Gastrocnemius medialis (tissue), 4 donors: ENCODE measurements around the gene FAM124A.

Experiments used
- CTCF ChIP-seq, 5 experiments: fragments of 450-650 bp in 3 of 5; fragments of 200-600 bp in 2 of 5; sonication (generic) in 2 of 5; IDR thresholded peaks in 4 of 5; conservative IDR thresholded peaks in 1 of 5; 1 replicate in 4 of 5; 2 replicates in 1 of 5; pipeline ENCODE4 v1.5.1; 2016 to 2019; ENCODE audit warnings: antibody characterized with exemption in 5 of 5, mild to moderate bottlenecking in 3 of 5, moderate library complexity in 3 of 5
- POLR2A ChIP-seq, 2 donors: fragments of 450-650 bp; IDR thresholded peaks; one replicate each; pipeline ENCODE4 v1.6.1; 2017; ENCODE audit warnings: antibody characterized with exemption in 2 of 2, mild to moderate bottlenecking in 2 of 2, moderate library complexity in 2 of 2

DNA sequence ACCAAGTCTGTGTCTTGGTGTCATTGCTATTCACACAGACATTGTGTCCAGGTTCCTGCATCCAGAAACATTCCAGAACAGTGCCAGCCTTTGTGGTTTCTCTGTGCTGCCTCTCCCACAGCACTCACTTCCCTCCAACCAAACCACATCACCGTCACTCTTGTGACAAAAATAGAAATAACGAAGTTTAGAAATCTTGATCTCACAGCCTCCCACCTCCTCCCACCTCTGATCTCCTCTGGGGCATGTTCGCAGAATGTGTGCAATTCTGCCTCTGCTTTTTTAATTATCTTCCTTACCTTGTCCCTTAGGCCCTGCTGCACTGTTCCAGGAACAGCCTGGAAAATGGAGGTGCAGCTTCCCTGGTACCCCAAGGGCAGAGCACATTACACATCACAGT is 108.6 kb downstream of the FAM124A start:
- TF ChIP-seq POLR2A (IDR thresholded peaks at IDR 0.05) (no peak), CTCF (IDR thresholded peaks at IDR 0.05 in 4 of 5, conservative IDR thresholded peaks at IDR 0.05 in 1 of 5) (no peak)
